LNCaP clone FGC (cell line): ENCODE data around the gene CCDC88C.

Experiments used
- DNase-seq: peaks from one replicate; pipeline ENCODE4 v3.0.0-alpha.2; 2011; ENCODE audit warnings: low read depth
- H3K4me3 ChIP-seq: 2 replicates; pipeline ENCODE4 v1.5.1; 2011; ENCODE audit warnings: mild to moderate bottlenecking, low read depth, low read length, control low read depth
- TF ChIP-seq, protein P1 (sequence below): IDR thresholded peaks from 2 replicates; pipeline ENCODE4 v1.5.1; 2012; ENCODE audit warnings: mild to moderate bottlenecking; ENCODE audit not compliant: control insufficient read depth, insufficient read depth; ENCODE audit errors: extremely low read depth

The CCDC88C gene

DNA sequence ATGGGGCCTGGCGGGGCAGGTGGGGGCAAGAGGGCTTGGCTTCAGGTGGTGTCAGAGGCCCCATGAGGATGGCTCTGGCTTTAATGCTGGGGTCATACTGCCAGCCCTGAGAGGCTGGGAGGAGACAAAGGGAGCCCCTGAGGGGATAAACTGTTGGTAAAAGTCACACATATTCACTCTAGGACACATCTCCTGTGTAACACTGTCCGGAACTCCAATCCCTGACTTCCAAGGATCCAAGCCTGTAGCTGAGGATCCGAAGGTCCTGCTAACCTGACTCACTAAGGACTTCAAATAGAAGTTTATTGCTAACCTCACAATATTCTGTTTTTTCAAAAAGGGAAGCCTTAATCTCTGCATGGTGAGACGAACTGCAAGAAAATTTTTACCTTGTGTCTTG lies 134.0 kb downstream of the CCDC88C start:
- TF ChIP-seq, protein P1, sequence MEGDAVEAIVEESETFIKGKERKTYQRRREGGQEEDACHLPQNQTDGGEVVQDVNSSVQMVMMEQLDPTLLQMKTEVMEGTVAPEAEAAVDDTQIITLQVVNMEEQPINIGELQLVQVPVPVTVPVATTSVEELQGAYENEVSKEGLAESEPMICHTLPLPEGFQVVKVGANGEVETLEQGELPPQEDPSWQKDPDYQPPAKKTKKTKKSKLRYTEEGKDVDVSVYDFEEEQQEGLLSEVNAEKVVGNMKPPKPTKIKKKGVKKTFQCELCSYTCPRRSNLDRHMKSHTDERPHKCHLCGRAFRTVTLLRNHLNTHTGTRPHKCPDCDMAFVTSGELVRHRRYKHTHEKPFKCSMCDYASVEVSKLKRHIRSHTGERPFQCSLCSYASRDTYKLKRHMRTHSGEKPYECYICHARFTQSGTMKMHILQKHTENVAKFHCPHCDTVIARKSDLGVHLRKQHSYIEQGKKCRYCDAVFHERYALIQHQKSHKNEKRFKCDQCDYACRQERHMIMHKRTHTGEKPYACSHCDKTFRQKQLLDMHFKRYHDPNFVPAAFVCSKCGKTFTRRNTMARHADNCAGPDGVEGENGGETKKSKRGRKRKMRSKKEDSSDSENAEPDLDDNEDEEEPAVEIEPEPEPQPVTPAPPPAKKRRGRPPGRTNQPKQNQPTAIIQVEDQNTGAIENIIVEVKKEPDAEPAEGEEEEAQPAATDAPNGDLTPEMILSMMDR = no peak
- no peak for DNase-seq
- H3K4me3 ChIP-seq = no peak overlapping the region

DNA sequence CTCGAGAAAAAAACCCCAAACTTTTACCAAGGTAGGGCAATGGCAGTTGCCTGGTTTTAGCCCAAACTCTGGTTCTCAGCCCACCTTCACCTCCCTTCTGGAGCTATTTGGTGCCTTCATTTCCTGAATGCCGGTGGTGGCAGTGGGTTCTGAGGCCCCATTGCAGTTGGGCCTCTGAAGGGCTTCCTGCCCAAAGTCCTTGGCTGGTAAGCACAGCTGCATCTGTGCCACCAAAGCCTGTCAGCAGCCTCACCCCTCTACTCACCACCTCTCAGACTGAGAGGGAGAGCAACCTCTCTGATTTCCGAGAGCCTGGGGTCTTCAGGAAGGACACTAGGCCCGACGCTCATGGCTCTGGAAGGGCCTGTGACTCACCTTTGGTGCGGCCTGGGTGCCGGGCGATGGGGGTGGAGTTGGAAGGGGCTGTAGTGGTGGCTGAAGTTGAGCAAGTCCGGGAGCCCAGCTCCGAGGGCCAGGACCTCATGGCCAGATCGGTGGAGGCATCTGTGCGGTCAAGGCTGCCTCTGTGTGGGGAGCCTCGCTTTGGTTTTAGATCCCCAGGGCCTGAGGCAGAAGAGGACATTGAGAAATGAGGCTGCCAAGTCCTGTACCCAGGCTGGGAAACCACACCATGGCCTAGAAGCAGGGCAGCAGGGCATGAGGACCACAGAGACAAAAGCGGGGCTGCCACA lies 134.5 kb downstream of the CCDC88C start:
- H3K4me3 ChIP-seq = no peak overlapping the region
- TF ChIP-seq, protein P1 = no peak
- DNase-seq = no peak

DNA sequence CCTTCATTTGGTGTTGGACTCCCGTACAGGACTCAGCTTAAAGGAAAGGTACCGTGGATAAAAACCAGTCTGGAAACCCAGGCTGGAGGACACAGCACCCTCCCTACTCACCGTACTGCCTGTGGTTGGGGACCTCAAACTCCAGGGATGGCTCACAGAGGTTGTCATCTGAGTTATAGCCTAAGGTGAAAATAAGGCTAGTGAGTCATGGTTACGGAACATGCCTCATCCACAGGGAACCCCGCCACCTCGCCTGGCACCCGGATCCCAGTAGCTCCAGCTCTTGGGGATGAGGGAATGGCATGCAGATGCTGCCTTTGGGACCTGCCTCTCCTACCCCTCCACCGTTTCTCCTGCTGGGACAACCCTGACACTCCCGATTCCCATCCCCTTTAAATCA lies 136.3 kb downstream of the CCDC88C start:
- TF ChIP-seq, protein P1 = no peak
- DNase-seq = no peak
- no peak overlapping the region for H3K4me3 ChIP-seq

DNA sequence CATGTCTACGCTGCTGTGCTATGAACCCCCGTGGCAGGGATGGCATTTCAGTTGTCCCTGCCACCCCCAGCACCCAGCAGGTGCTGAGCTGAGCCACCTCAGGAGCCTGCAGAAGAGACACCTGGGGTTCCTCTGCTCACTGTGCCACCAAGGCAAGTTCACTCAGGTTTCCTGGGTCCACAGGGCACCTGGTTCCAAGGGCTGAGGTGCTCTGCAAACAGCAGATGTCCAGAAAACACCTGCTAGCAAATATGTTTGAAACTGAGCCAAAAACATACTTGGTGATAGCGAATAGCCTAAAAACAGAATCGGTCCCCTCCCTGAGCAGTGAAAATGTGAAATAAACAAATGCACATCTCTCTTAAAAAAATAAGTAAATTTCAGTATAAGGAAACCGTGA lies 137.5 kb downstream of the CCDC88C start:
- no peak for DNase-seq
- TF ChIP-seq, protein P1 = no peak
- no peak overlapping the region for H3K4me3 ChIP-seq

DNA sequence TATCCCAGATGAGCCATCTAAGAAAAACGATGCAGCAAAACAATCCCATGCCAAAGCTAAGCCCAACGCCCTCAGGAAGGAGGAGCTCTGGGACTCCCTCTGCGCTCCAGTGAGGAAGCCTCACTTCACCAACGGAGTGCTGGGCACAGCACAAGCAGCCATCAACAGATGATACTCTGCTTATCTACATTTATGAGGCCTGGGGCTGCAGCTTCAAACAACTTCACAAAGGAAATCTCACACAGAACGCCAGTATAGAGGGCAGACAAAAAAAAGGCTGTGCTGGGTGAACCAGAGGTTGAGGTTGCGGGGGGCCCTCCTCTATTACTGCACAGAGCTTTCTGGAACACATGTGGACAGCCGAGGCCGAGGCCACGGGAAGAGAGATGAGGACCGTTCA lies 138.3 kb downstream of the CCDC88C start:
- H3K4me3 ChIP-seq = no peak overlapping the region
- no peak for DNase-seq
- TF ChIP-seq, protein P1 = no peak

DNA sequence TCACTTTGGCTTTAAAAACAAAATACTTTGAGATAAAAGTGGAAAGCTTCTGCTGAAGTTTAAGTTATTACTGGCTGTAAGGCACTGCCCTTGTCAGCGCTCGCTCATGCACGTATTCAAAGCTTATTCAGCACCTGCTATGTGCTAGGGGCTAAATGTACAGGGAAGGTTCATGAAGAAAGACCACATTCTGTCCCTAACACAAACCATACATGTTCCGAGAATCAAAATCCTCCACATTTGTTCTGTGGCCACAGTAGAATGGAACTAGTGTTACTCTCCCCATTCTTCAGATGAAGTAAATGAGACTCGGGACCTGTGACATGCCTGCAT lies 139.3 kb downstream of the CCDC88C start:
- no peak overlapping the region for H3K4me3 ChIP-seq
- DNase-seq = no peak
- TF ChIP-seq, protein P1 = no peak

DNA sequence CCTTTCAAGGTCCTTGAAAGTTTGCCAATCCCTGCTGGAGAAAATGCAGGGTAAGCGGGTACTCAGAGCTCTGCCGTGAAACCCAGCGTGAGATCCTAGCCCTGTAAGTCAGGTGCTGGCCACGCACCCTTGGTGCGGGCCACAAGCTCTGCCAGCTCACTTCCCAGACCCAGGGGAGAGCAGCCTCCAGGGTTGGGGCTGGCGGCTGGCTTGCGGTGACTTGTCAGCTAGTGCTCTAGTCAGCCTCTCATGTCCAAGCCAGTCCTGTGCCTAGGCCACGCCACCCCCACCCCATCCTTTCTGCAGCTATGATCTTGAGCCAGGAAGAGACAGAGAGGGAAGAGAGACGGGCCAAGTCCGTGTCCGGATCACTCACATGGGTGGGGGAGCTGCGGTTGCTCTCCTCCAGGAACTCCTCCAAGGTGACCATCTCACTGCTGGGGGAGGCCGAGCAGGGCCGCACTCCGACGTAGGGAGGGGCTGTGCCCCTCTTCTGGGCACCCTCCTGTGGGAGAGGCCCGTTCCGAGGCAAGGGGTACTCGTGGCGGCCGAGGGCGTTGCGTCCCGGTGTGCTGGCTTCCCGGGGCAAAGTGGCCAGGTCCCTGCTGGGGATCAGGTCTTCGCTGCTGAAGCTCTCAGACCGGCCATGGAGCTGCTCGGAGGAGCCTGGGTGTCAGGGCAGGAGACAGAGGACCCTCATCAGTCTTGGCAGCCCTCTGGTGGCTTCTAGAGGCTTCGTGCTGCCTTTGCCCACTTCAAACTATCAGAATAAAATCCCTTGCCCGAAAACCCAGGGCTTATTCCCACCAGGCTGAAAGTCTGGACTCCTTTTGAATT lies 139.9 kb downstream of the CCDC88C start:
- TF ChIP-seq, protein P1 = no peak
- H3K4me3 ChIP-seq = no peak overlapping the region
- DNase-seq = no peak
